H1 (cell line): ENCODE results near the gene FOXK1. TPM values are rescaled to one million over a fixed set of nuclear protein-coding genes. Genes with fewer than 3 reads are reported as not detected.

Source experiments
- CTCF ChIA-PET: fragments of 300-600 bp; sonication (Branson Sonifier 250); formaldehyde crosslinking; loops from one replicate; lab custom pipeline; 2021; ENCODE audit not compliant: partially characterized antibody; lab: Charles Lee
- POLR2A ChIA-PET: fragments of 300-600 bp; sonication (Branson Sonifier 250); formaldehyde crosslinking; loops from one replicate; lab custom pipeline; 2021; ENCODE audit warnings: inconsistent platforms; ENCODE audit not compliant: partially characterized antibody; lab: Charles Lee
- DNase-seq, 2 experiments: peaks; one replicate each; pipeline versions ENCODE4 v3.0.0 to v3.0.0-alpha.2; 2010 to 2022; ENCODE audit warnings: low spot score in 2 of 2, low read depth in 1 of 2, mixed read lengths in 1 of 2
- FAIRE-seq: peaks from 2 replicates; lab custom pipeline; 2011; peaks lifted over from hg19 to GRCh38; lab: Jason Lieb, UNC
- H2AFZ ChIP-seq: 2 replicates; pipeline ENCODE4 v1.8.1; 2012; ENCODE audit warnings: low read length, inconsistent platforms
- H2AK5ac ChIP-seq: 2 replicates; pipeline ENCODE4 v1.6.1; 2013; ENCODE audit warnings: low read depth, low read length
- H2BK120ac ChIP-seq: replicated peaks from 2 replicates; pipeline ENCODE3; 2013; ENCODE audit warnings: low read depth, low read length, inconsistent platforms
- H2BK12ac ChIP-seq: 2 replicates; pipeline ENCODE4 v1.6.1; 2013; ENCODE audit warnings: low read depth, low read length
- H2BK15ac ChIP-seq: 2 replicates; pipeline ENCODE4 v1.6.1; 2013; ENCODE audit warnings: low read length
- H2BK20ac ChIP-seq: 2 replicates; pipeline ENCODE4 v1.6.1; 2013; ENCODE audit warnings: low read length
- H2BK5ac ChIP-seq: 2 replicates; pipeline ENCODE4 v1.6.1; 2013; ENCODE audit warnings: low read depth, low read length
- H3K14ac ChIP-seq: 2 replicates; pipeline ENCODE4 v1.6.1; 2013; ENCODE audit warnings: inconsistent platforms; ENCODE audit not compliant: insufficient read length
- H3K18ac ChIP-seq: 2 replicates; pipeline ENCODE4 v1.6.1; 2013; ENCODE audit warnings: low read length; ENCODE audit errors: extremely low read depth
- H3K23ac ChIP-seq: 2 replicates; pipeline ENCODE4 v1.6.1; 2013; ENCODE audit warnings: inconsistent platforms; ENCODE audit not compliant: insufficient read length
- H3K23me2 ChIP-seq: 2 replicates; pipeline ENCODE4 v1.6.1; 2013; ENCODE audit warnings: low read depth, low read length
- H3K27ac ChIP-seq: 2 replicates; pipeline ENCODE4 v1.6.1; 2011; ENCODE audit warnings: low read depth, low read length, inconsistent platforms
- H3K27me3 ChIP-seq, 4 experiments: replicated peaks in 1 of 4; 1 replicate in 1 of 4; 2 replicates in 3 of 4; pipeline versions ENCODE4 v1.6.1 to v1.8.1; 2011 to 2013; ENCODE audit warnings: low read length in 3 of 4, mild to moderate bottlenecking in 3 of 4, inconsistent platforms in 2 of 4, mixed read lengths in 2 of 4, moderate library complexity in 1 of 4; ENCODE audit not compliant: control insufficient read depth in 3 of 4, insufficient read depth in 3 of 4; ENCODE audit errors: extremely low read depth in 1 of 4
- H3K36me3 ChIP-seq, 4 experiments: 2 replicates each; pipeline versions ENCODE4 v1.6.1 to v1.8.1; 2011 to 2013; ENCODE audit warnings: mild to moderate bottlenecking in 4 of 4, low read length in 3 of 4, moderate library complexity in 2 of 4, control low read depth in 1 of 4, inconsistent platforms in 1 of 4; ENCODE audit not compliant: insufficient read depth in 4 of 4, control insufficient read depth in 2 of 4
- H3K4ac ChIP-seq: replicated peaks from 2 replicates; pipeline ENCODE3; 2013; ENCODE audit warnings: low read length, low read depth, mixed read lengths, inconsistent platforms; ENCODE audit not compliant: insufficient read length
- H3K4me1 ChIP-seq, 4 experiments: replicated peaks in 1 of 4; 1 replicate in 1 of 4; 2 replicates in 3 of 4; pipeline versions ENCODE4 v1.6.1 to v1.8.1; 2011 to 2013; ENCODE audit warnings: low read length in 3 of 4, inconsistent platforms in 2 of 4, mixed read lengths in 1 of 4; ENCODE audit not compliant: insufficient read depth in 4 of 4, control insufficient read depth in 3 of 4
- H3K4me2 ChIP-seq, 2 experiments: 2 replicates each; pipeline versions ENCODE4 v1.6.1 to v1.8.1; 2011 to 2013; ENCODE audit warnings: low read depth in 2 of 2, low read length in 2 of 2, control low read depth in 1 of 2, inconsistent platforms in 1 of 2, mild to moderate bottlenecking in 1 of 2; ENCODE audit not compliant: insufficient read depth in 1 of 2
- H3K4me3 ChIP-seq, 4 experiments: fragments of 200-600, 300-600 bp in 1 of 4; sonication (generic), shearing (Covaris generic), sonication (Bioruptor Twin) in 1 of 4; 2 replicates each; pipeline versions ENCODE4 v1.5.1 to v1.8.1; 2011 to 2016; ENCODE audit warnings: low read length in 4 of 4, low read depth in 3 of 4, control low read depth in 2 of 4, inconsistent platforms in 2 of 4, mild to moderate bottlenecking in 2 of 4, mixed read lengths in 1 of 4, moderate library complexity in 1 of 4; ENCODE audit not compliant: insufficient read depth in 2 of 4; ENCODE audit errors: extremely low read depth in 1 of 4
- H3K56ac ChIP-seq: replicated peaks from 2 replicates; pipeline ENCODE3; 2013; ENCODE audit warnings: low read depth, mild to moderate bottlenecking, mixed read lengths, low read length, inconsistent platforms; ENCODE audit not compliant: insufficient read length
- H3K79me1 ChIP-seq: 2 replicates; pipeline ENCODE4 v1.6.1; 2013; ENCODE audit warnings: low read depth, low read length, control low read depth
- H3K79me2 ChIP-seq, 2 experiments: 2 replicates each; pipeline versions ENCODE4 v1.6.1 to v1.8.1; 2012 to 2013; ENCODE audit warnings: low read length in 2 of 2, mild to moderate bottlenecking in 2 of 2, inconsistent platforms in 1 of 2; ENCODE audit not compliant: insufficient read depth in 2 of 2, control insufficient read depth in 1 of 2
- H3K9ac ChIP-seq, 4 experiments: replicated peaks in 1 of 4; 1 replicate in 1 of 4; 2 replicates in 3 of 4; pipeline versions ENCODE4 v1.6.1 to v1.8.1; 2011 to 2013; ENCODE audit warnings: low read depth in 3 of 4, low read length in 3 of 4, control low read depth in 2 of 4, mild to moderate bottlenecking in 2 of 4, moderate library complexity in 2 of 4, inconsistent platforms in 1 of 4; ENCODE audit errors: extremely low read depth in 1 of 4
- H3K9me3 ChIP-seq, 2 experiments: 2 replicates each; pipeline versions ENCODE4 v1.6.1 to v1.8.1; 2012 to 2013; ENCODE audit warnings: mild to moderate bottlenecking in 2 of 2, moderate library complexity in 2 of 2, control low read depth in 1 of 2, inconsistent platforms in 1 of 2, low read depth in 1 of 2, low read length in 1 of 2, mixed read lengths in 1 of 2; ENCODE audit not compliant: insufficient read depth in 2 of 2
- H4K20me1 ChIP-seq, 2 experiments: replicated peaks in 1 of 2; 2 replicates each; pipeline versions ENCODE3 to v1.8.1; 2011 to 2013; ENCODE audit warnings: inconsistent platforms in 2 of 2, low read length in 2 of 2, mild to moderate bottlenecking in 1 of 2; ENCODE audit not compliant: insufficient read depth in 2 of 2, control insufficient read depth in 1 of 2
- H4K5ac ChIP-seq: 2 replicates; pipeline ENCODE4 v1.6.1; 2013; ENCODE audit warnings: low read length, low read depth, mixed read lengths, inconsistent platforms; ENCODE audit not compliant: insufficient read length
- H4K8ac ChIP-seq: 2 replicates; pipeline ENCODE4 v1.8.0; 2013; ENCODE audit warnings: mild to moderate bottlenecking, moderate library complexity, low read length, inconsistent platforms; ENCODE audit not compliant: insufficient read depth; ENCODE audit errors: extremely low read depth
- H4K91ac ChIP-seq: replicated peaks from 2 replicates; pipeline ENCODE3; 2013; ENCODE audit warnings: low read length, mixed read lengths, inconsistent platforms; ENCODE audit not compliant: insufficient read length
- BRCA1 ChIP-seq: IDR thresholded peaks from 2 replicates; pipeline ENCODE4 v1.6.1; 2012; ENCODE audit warnings: low read depth, low read length, improper control_type of control experiment
- CBX8 ChIP-seq: fragments of 300-800, 300-1000 bp; sonication (generic); IDR thresholded peaks from 2 replicates; pipeline ENCODE4 v1.7.1; 2016; ENCODE audit warnings: low read depth, low read length, borderline replicate concordance
- CHD1 ChIP-seq: IDR thresholded peaks from 2 replicates; pipeline ENCODE4 v1.6.1; 2012; ENCODE audit warnings: low read depth, low read length, improper control_type of control experiment
- EZH2 ChIP-seq: fragments of 200-600 bp; sonication (generic); IDR thresholded peaks from 2 replicates; pipeline ENCODE4 v1.7.1; 2012; ENCODE audit warnings: low read depth, mild to moderate bottlenecking, moderate library complexity, low read length, inconsistent platforms; ENCODE audit not compliant: severe bottlenecking
- FOSL1 ChIP-seq: IDR thresholded peaks from 2 replicates; pipeline ENCODE4 v1.6.1; 2011; ENCODE audit warnings: mild to moderate bottlenecking, low read depth, low read length, moderate library complexity; ENCODE audit not compliant: insufficient read depth
- HDAC2 ChIP-seq, 2 experiments: fragments of 300-600 bp in 1 of 2; sonication (generic) in 1 of 2; IDR thresholded peaks; 2 replicates each; pipeline ENCODE4 v1.6.1; 2011 to 2012; ENCODE audit warnings: low read depth in 2 of 2, low read length in 2 of 2, mild to moderate bottlenecking in 2 of 2, moderate library complexity in 2 of 2, borderline replicate concordance in 1 of 2, inconsistent platforms in 1 of 2
- JUN ChIP-seq: IDR thresholded peaks from 2 replicates; pipeline ENCODE4 v1.6.1; 2011; ENCODE audit warnings: low read depth, mild to moderate bottlenecking, improper control_type of control experiment, low read length
- JUND ChIP-seq: IDR thresholded peaks from 2 replicates; pipeline ENCODE4 v1.6.1; 2011; ENCODE audit warnings: mild to moderate bottlenecking, improper control_type of control experiment, low read length
- KDM4A ChIP-seq: IDR thresholded peaks from one replicate; pipeline ENCODE4 v1.7.1; 2012; ENCODE audit warnings: low read depth, mild to moderate bottlenecking, moderate library complexity, low read length, inconsistent platforms; ENCODE audit not compliant: severe bottlenecking
- TAF1 ChIP-seq: IDR thresholded peaks from 2 replicates; pipeline ENCODE4 v1.6.1; 2011; ENCODE audit warnings: mild to moderate bottlenecking, low read depth, low read length
- YY1 ChIP-seq: IDR thresholded peaks from 2 replicates; pipeline ENCODE4 v1.6.1; 2011; ENCODE audit warnings: low read depth, mild to moderate bottlenecking, low read length
- WGBS, 2 experiments: shearing (Covaris generic) in 1 of 2; methylation state at CpG; one replicate each; pipeline versions ENCODE4 v1.1.6 to v1.1.7; 2013 to 2015; ENCODE audit warnings: low lambda C conversion rate in 2 of 2, mixed read lengths in 2 of 2, inconsistent platforms in 1 of 2, low coverage in 1 of 2, missing lambda C conversion rate in 1 of 2; ENCODE audit not compliant: insufficient replicate concordance in 2 of 2, insufficient coverage in 1 of 2, insufficient read length in 1 of 2; ENCODE audit errors: extremely low coverage in 1 of 2, missing lambda C conversion rate in 1 of 2; 5-methylcytosine and 5-hydroxymethylcytosine counted together
- polyA plus RNA-seq, 7 experiments: library from polyadenylated mRNA; depleted of rRNA in 3 of 7; stranded (reverse) in 5 of 7; unstranded in 2 of 7; fragments of >200 nt in 5 of 7; fragments of 200-250 nt in 2 of 7; gene quantifications; 1 replicate in 5 of 7; 2 replicates in 1 of 7; 4 replicates in 1 of 7; pipeline versions ENCODE4 v1.2.1 to v1.2.3, GENCODE V29; 2011 to 2013; ENCODE audit warnings: missing spikeins in 2 of 7, mixed read lengths in 2 of 7
- total RNA-seq: library from RNA; stranded (reverse); fragmentation: NEBNext Ultra II Directional; extraction: Animal tissue kit (Norgen Biotek cat#: 25700); gene quantifications from 2 replicates; pipeline ENCODE4 v1.2.1, GENCODE V29; 2021
- TF ChIP-seq, protein P1 (sequence below): IDR thresholded peaks from 2 replicates; pipeline ENCODE4 v1.6.1; 2012; ENCODE audit warnings: low read length, inconsistent platforms

FOXK1 gene
- total and polyA plus RNA-seq, 2 of the 8 experiments (the other 6 are each of a cell fraction or from before 2014, with no cell fraction given), result 2.0 to 8.5 TPM

DNA sequence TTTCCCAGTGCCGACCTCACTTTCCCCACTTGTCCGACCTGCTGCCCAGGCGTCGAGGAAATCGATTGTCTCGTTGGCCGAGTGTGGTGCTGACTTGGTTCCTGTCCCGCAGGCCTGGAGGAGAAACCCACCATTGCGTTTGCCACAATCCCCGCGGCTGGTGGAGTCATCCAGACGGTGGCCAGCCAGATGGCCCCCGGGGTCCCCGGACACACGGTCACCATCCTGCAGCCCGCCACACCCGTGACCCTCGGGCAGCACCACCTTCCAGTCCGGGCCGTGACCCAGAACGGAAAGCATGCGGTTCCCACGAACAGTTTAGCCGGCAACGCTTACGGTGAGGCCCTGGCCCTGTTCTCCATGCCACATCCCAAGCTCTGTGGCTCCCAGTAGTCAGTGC, 78.9 kb downstream of the FOXK1 start:
- Histone ChIP-seq H3K79me2 (no peaks in the 10 kb centered on the region), H3K4ac (no peak overlapping the region), H2AFZ (no peak overlapping the region), H3K4me2 (no peak overlapping the region), H3K9ac (no peak overlapping the region), H2BK15ac (no peak overlapping the region), H3K27me3 (no peaks in the 10 kb centered on the region), H3K4me1 (no peaks in the 10 kb centered on the region), H3K36me3 (peaks cover 0 to 5% (median 0%) of the 10 kb centered on the region in 4 experiments; a peak in 2 of 8 replicates), H3K23ac (no peak overlapping the region), H3K79me1 (no peaks in the 10 kb centered on the region), H2AK5ac (no peak overlapping the region), H3K14ac (no peak overlapping the region), H2BK120ac (no peak overlapping the region), H3K27ac (no peak overlapping the region), H3K18ac (no peak overlapping the region), H2BK5ac (no peak overlapping the region), H4K91ac (no peak overlapping the region), H3K4me3 (no peak overlapping the region), H3K56ac (peak overlapping the region; percentile 30), H4K20me1 (peaks cover 0 to 3% of the 10 kb centered on the region in 2 experiments), H4K5ac (no peak overlapping the region), H2BK20ac (no peak overlapping the region), H3K23me2 (no peaks in the 10 kb centered on the region), H3K9me3 (no peaks in the 10 kb centered on the region), H4K8ac (no peak overlapping the region), H2BK12ac (no peak overlapping the region)
- no peak for FAIRE-seq
- DNase-seq, result no peak
- POLR2A ChIA-PET, result interaction anchor here (0.6 kb wide), 1 partner anchor 73 kb away, joined by 3 read pairs; no protein-coding TSS in a partner anchor
- CTCF ChIA-PET, result interaction anchor here (0.7 to 1.1 kb wide), 2 partner anchors 14 to 339 kb away, joined by 3 to 5 read pairs; partner anchors contain the start of gene AP5Z1
- WGBS, 2 experiments, result 97% methylated on average over 26 of the region's 26 CpGs; no CpG with 5 or more reads in 1 of the 2 experiments
- no peak for TF ChIP-seq FOSL1
- TF ChIP-seq BRCA1, result no peak
- no peak for TF ChIP-seq CHD1
- TF ChIP-seq HDAC2 (IDR thresholded peaks at IDR 0.05; ENCODE audit: borderline replicate concordance in 1 of 2, low read depth in 2 of 2, low read length in 2 of 2), result no peak
- no peak for TF ChIP-seq KDM4A
- TF ChIP-seq JUN, result no peak
- TF ChIP-seq, protein P1, sequence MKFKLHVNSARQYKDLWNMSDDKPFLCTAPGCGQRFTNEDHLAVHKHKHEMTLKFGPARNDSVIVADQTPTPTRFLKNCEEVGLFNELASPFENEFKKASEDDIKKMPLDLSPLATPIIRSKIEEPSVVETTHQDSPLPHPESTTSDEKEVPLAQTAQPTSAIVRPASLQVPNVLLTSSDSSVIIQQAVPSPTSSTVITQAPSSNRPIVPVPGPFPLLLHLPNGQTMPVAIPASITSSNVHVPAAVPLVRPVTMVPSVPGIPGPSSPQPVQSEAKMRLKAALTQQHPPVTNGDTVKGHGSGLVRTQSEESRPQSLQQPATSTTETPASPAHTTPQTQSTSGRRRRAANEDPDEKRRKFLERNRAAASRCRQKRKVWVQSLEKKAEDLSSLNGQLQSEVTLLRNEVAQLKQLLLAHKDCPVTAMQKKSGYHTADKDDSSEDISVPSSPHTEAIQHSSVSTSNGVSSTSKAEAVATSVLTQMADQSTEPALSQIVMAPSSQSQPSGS, result no peak
- no peak for TF ChIP-seq JUND
- TF ChIP-seq YY1, result no peak
- TF ChIP-seq EZH2, result no peak
- no peak for TF ChIP-seq TAF1
- no peak for TF ChIP-seq CBX8
